OCI-LY1 (cell line): Measurements from ENCODE around the gene RASA3.

Experiments
- H2AFZ ChIP-seq: fragments of 200-600 bp; sonication (generic), shearing (Covaris generic); 2 replicates; pipeline ENCODE4 v1.6.0; 2014; ENCODE audit warnings: antibody characterized with exemption, mild to moderate bottlenecking, low read length
- H3F3A ChIP-seq: fragments of 200-600 bp; sonication (generic), shearing (Covaris generic); 2 replicates; pipeline ENCODE4 v1.6.0; 2014; ENCODE audit warnings: mild to moderate bottlenecking, antibody characterized with exemption, low read length, moderate library complexity; ENCODE audit not compliant: insufficient read depth
- H3K27ac ChIP-seq: fragments of 200-600 bp; sonication (generic); 2 replicates; pipeline ENCODE4 v1.5.1; 2014; ENCODE audit warnings: low read length, mixed run types, mild to moderate bottlenecking, low read depth; ENCODE audit not compliant: poor library complexity, severe bottlenecking
- H3K27me3 ChIP-seq: fragments of 200-600 bp; sonication (generic); 2 replicates; pipeline ENCODE4 v1.6.0; 2014; ENCODE audit warnings: antibody characterized with exemption, mild to moderate bottlenecking, low read length, moderate library complexity; ENCODE audit not compliant: insufficient read depth
- H3K36me3 ChIP-seq: fragments of 200-600 bp; sonication (generic); 2 replicates; pipeline ENCODE4 v1.6.1; 2014; ENCODE audit warnings: mild to moderate bottlenecking, antibody characterized with exemption, low read length, moderate library complexity, mixed read lengths; ENCODE audit not compliant: insufficient read depth
- H3K4me1 ChIP-seq: fragments of 200-600 bp; sonication (generic); 2 replicates; pipeline ENCODE4 v1.5.1; 2014; ENCODE audit warnings: mild to moderate bottlenecking, low read length, moderate library complexity; ENCODE audit not compliant: insufficient read depth, severe bottlenecking
- H3K4me2 ChIP-seq: fragments of 200-600 bp; sonication (generic), shearing (Covaris generic); 2 replicates; pipeline ENCODE4 v1.6.1; 2014; ENCODE audit warnings: low read length
- H3K4me3 ChIP-seq: fragments of 200-600 bp; sonication (generic); 2 replicates; pipeline ENCODE4 v1.5.1; 2014; ENCODE audit warnings: low read length, low read depth, mild to moderate bottlenecking, mixed read lengths; ENCODE audit not compliant: poor library complexity, severe bottlenecking
- H3K79me2 ChIP-seq: fragments of 200-600 bp; shearing (Covaris generic); 2 replicates; pipeline ENCODE4 v1.6.1; 2016; ENCODE audit warnings: mixed run types, low read length, mixed read lengths; ENCODE audit not compliant: insufficient read depth
- H3K9ac ChIP-seq: fragments of 200-600 bp; sonication (generic), shearing (Covaris generic); 2 replicates; pipeline ENCODE4 v1.6.1; 2014; ENCODE audit warnings: mild to moderate bottlenecking, low read length, mixed read lengths
- H3K9me2 ChIP-seq: fragments of 200-600 bp; sonication (generic), shearing (Covaris generic); 2 replicates; pipeline ENCODE4 v1.6.1; 2014; ENCODE audit warnings: low read depth, mild to moderate bottlenecking, low read length, mixed read lengths
- H3K9me3 ChIP-seq: fragments of 200-600 bp; shearing (Covaris generic); 2 replicates; pipeline ENCODE4 v1.6.1; 2014; ENCODE audit warnings: low read length, mixed read lengths
- H4K20me1 ChIP-seq: fragments of 200-600 bp; sonication (generic), shearing (Covaris generic); 2 replicates; pipeline ENCODE4 v1.6.0; 2016; ENCODE audit warnings: mild to moderate bottlenecking, low read length; ENCODE audit not compliant: insufficient read depth
- CTCF ChIP-seq: fragments of 200-600 bp; sonication (generic), shearing (Covaris generic); IDR thresholded peaks from 2 replicates; pipeline ENCODE4 v1.5.1; 2017; ENCODE audit warnings: mild to moderate bottlenecking, antibody characterized with exemption, low read length, moderate library complexity, mixed read lengths
- EZH2 ChIP-seq: fragments of 200-600 bp; sonication (generic), shearing (Covaris generic); IDR thresholded peaks from 2 replicates; pipeline ENCODE4 v1.8.0; 2017; ENCODE audit warnings: borderline replicate concordance, mixed run types, mild to moderate bottlenecking, antibody characterized with exemption, low read length, moderate library complexity, mixed read lengths

The RASA3 gene

DNA sequence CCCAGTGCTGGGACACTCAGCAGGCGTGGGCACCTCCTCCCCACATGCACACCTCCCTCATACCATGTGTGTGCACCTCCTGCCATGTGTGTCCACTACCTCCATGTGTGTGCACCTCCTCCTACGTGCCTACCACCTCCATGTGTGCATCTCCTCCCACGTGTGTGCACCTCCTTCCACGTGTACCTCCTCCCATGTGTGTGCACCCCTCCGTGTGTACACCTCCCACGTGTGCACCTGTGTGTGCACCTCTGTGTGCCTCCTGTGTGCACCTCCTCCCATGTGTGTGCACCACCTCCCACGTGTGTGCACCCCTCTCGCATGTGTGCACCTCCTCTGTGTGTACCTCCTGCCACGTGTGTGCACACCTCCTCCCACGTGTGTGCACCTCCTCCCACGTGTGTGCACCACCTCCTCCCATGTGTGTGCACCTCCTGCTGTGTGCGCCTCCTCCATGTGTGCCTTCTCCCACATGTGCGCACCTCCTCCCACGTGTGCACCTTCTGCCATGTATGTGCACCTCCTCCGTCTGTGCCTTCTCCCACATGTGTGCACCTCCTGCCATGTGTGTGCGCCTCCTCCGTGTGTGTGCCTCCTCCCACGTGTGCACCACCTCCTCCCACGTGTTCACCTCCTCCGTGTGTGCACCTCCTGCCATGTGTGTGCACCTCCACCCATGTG is 152.5 kb downstream of the RASA3 start:
- Histone ChIP-seq H3K4me2 (no peak overlapping the region), H3K9ac (no peak overlapping the region), H3K9me3 (no peaks in the 10 kb centered on the region), H3K27ac (no peak overlapping the region), H2AFZ (no peak overlapping the region), H3K79me2 (no peaks in the 10 kb centered on the region), H3K27me3 (no peaks in the 10 kb centered on the region), H3K4me3 (no peak overlapping the region), H4K20me1 (no peaks in the 10 kb centered on the region), H3K9me2 (no peaks in the 10 kb centered on the region), H3F3A (no peaks in the 10 kb centered on the region), H3K36me3 (peaks cover 73% of the 10 kb centered on the region), H3K4me1 (no peaks in the 10 kb centered on the region)
- no peak for TF ChIP-seq EZH2
- TF ChIP-seq CTCF, result no peak

DNA sequence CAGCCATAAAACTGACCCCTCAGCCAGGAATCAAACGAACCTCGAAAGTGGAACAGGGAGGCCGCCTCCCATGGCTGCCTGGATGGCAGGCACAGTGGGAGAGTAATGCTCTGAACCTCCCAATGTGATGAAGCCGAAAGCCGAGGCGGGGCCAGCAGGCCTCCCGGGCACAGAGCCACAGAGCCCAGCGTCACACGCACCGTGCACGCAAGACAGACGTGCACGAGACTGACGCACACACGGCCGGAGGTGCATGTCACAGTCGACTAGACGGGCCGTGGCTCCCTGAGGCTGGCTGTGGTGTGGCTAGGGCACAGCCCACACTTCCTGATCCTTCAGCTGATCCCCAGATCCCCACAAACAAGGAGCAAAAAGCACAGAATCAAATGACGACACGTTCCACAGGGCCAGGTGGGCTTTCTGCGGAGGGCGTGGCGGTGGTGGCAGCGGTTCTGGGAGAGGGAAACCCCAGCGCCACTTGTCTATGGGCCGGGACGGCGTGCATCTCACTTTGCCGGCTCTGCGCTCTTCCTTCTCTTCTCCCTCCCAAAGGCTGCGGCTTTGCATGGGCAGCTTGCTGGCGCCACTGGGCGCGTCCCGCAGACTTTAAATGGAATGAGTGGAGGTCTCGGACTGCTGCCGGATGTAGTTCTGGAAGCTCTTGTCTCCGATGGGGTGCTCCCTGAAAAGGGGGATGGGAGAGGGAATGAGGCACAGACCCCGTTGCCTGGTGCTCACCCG is 153.5 kb downstream of the RASA3 start:
- Histone ChIP-seq H2AFZ (no peak overlapping the region), H4K20me1 (no peaks in the 10 kb centered on the region), H3K9me2 (no peaks in the 10 kb centered on the region), H3K79me2 (no peaks in the 10 kb centered on the region), H3K36me3 (peaks cover 79% of the 10 kb centered on the region), H3K4me1 (no peaks in the 10 kb centered on the region), H3K27ac (no peak overlapping the region), H3K9me3 (no peaks in the 10 kb centered on the region), H3K4me2 (no peak overlapping the region), H3K27me3 (no peaks in the 10 kb centered on the region), H3K4me3 (no peak overlapping the region), H3F3A (no peaks in the 10 kb centered on the region), H3K9ac (no peak overlapping the region)
- no peak for TF ChIP-seq EZH2
- no peak for TF ChIP-seq CTCF

DNA sequence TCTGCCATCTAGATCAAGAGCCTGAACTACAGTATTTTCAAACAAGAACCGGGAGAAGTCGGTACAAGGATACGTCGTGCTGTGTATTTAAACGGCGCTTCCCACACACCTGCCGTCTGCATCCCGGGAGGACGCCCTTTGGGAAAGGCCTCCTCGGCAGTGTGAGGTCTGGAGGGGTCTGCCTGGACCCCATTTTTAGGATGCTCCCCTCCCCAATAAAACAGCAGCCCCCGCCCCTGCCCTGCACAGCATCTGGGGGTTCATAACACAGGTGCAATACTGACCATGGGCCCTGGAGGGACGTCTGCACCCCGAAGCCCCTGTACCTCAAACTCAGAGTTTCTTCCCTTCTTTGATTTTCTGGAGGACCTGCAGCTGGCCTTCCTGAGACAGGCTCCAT is 154.4 kb downstream of the RASA3 start:
- Histone ChIP-seq H3K9me3 (no peaks in the 10 kb centered on the region), H3K79me2 (no peaks in the 10 kb centered on the region), H3K4me3 (no peak overlapping the region), H2AFZ (no peak overlapping the region), H3K9ac (no peak overlapping the region), H3K36me3 (peaks cover 79% of the 10 kb centered on the region), H3K27me3 (no peaks in the 10 kb centered on the region), H4K20me1 (no peaks in the 10 kb centered on the region), H3K4me1 (no peaks in the 10 kb centered on the region), H3K4me2 (no peak overlapping the region), H3F3A (no peaks in the 10 kb centered on the region), H3K27ac (no peak overlapping the region), H3K9me2 (no peaks in the 10 kb centered on the region)
- TF ChIP-seq EZH2 (no peak), CTCF (no peak)
